Astrocyte (in vitro differentiated cells and primary cell): ENCODE measurements around the gene ZNF469.

Source experiments
- CTCF ChIP-seq: IDR thresholded peaks from 2 replicates; pipeline ENCODE4 v1.5.1; 2011; ENCODE audit warnings: low read depth, mild to moderate bottlenecking, inconsistent platforms, low read length, moderate library complexity; ENCODE audit not compliant: insufficient read depth
- EZH2 ChIP-seq: IDR thresholded peaks from 2 replicates; pipeline ENCODE4 v1.6.1; 2012; ENCODE audit warnings: mild to moderate bottlenecking, low read length, inconsistent platforms; ENCODE audit not compliant: insufficient read depth

- TF ChIP-seq CTCF (no peak), EZH2 (no peak)
Observed at GRCh38 chr16:88421301-88421700, 38.5 kb downstream of the ZNF469 start.
